B cell (primary cell): ENCODE results near the gene TBRG1.

Source experiments
- EZH2 ChIP-seq: IDR thresholded peaks from 2 replicates; pipeline ENCODE4 v1.6.1; 2012; ENCODE audit warnings: borderline replicate concordance, low read depth, mild to moderate bottlenecking, moderate library complexity, low read length; ENCODE audit not compliant: insufficient read depth, poor library complexity, severe bottlenecking
- TF ChIP-seq, protein P1 (sequence below): fragments of 200-600 bp; IDR thresholded peaks from one replicate; pipeline ENCODE4 v1.8.0; 2022; ENCODE audit warnings: antibody characterized with exemption, mild to moderate bottlenecking

- TF ChIP-seq, protein P1, sequence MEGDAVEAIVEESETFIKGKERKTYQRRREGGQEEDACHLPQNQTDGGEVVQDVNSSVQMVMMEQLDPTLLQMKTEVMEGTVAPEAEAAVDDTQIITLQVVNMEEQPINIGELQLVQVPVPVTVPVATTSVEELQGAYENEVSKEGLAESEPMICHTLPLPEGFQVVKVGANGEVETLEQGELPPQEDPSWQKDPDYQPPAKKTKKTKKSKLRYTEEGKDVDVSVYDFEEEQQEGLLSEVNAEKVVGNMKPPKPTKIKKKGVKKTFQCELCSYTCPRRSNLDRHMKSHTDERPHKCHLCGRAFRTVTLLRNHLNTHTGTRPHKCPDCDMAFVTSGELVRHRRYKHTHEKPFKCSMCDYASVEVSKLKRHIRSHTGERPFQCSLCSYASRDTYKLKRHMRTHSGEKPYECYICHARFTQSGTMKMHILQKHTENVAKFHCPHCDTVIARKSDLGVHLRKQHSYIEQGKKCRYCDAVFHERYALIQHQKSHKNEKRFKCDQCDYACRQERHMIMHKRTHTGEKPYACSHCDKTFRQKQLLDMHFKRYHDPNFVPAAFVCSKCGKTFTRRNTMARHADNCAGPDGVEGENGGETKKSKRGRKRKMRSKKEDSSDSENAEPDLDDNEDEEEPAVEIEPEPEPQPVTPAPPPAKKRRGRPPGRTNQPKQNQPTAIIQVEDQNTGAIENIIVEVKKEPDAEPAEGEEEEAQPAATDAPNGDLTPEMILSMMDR: no peak
- TF ChIP-seq EZH2: no peak
These were observed 35.2 kb downstream of the TBRG1 start for GRCh38 chr11:124657904-124658303.
